EL (cell line): ENCODE data around the gene MRFAP1.
"Not testable (repeated sequence)": the region's sequence is repeated elsewhere in the genome, so short reads cannot be mapped to it uniquely, and the experiment has no call there.

Experiments
- DNase-seq: peaks from one replicate; pipeline ENCODE4 v3.0.0-alpha.2; 2016

MRFAP1 gene

DNA sequence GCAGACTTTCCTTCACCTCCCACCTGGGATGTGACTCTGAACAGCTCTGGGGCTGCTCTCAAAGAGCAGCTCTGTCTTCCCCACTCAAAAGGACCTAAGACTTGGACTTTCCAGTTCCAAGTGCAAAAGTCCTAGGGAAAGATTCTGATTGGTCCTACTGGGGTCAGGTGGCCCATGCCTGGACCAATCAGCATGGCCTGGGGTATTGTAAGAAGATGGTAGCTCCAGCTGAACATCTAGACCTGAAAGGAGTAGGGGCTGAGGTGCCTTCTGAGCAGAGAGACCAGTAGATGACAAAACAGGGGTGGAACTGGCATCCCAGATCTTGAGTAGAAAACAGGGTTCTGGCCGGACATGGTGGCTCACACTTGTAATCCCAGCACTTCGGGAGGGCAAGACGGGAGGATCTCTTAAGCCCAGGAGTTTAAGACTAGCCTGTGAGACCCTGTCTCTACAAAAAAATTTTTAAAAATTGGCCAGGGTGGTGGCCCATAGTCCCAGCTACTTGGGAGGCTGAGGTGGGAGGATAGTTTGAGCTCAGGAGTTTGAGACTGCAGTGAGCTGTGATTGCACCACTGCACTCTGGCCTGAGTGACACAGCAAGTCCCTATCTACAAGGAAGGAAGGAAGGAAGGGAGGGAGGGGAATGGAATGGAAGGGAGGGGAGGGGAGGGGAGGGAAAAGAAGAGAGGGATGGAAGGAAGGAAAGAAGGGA, 27.4 kb upstream of the MRFAP1 start:
- no peak for DNase-seq

GRCh38 chr4:6613676-6614651, 26.5 kb upstream of the MRFAP1 start:
- no peak for DNase-seq

DNA sequence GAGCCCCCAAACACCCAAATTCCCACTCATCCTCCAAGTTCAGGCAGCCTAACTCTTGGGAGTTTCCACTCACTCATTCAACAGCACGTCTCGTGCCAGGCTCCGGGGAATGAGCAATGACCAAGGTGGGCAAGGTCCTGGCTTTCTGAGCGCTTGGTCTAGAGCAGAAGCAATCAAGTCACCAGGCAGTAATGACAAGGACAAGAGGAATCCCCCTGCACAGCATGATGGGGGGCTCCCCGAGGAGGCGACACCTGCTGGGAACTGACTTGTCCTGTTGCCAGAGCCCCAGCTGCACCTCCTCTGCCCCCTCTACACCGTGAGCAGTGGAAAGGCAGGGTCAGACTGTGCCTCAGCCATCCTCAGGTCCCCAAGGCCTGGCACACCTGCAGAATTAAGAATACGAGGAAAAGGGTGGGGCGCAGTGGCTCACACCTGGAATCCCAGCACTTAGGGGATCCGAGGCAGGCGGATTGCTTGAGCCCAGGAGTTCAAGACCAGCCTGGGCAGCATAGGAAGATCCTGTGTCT, 25.7 kb upstream of the MRFAP1 start:
- no peak for DNase-seq

- DNase-seq: no peak
Measured at GRCh38 chr4:6616087-6616995, 24.1 kb upstream of the MRFAP1 start.

- no peak for DNase-seq
Measured at GRCh38 chr4:6617246-6617645, 23.2 kb upstream of the MRFAP1 start.

- DNase-seq: no peak
Measured at GRCh38 chr4:6618386-6619115, 21.9 kb upstream of the MRFAP1 start.

DNA sequence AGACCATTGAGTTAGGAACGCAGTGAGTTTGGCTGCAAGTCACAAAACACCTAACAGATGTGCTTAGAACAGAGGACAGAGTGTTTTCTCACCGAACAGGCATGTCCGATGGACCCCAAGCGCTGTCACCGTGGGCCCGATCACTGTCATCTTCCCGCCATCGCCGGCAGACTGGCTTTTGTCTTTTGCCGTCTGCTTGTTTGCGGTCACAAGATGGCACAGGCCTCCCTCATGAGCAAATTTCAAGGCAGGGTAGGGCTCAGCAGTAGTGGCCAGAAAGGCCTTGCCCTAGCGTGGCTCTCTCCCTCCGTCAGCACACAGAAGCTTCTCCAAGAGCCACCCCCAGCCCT, 21.4 kb upstream of the MRFAP1 start:
- DNase-seq: no peak

- DNase-seq: no peak
Measured at GRCh38 chr4:6619466-6620255, 20.8 kb upstream of the MRFAP1 start.

GRCh38 chr4:6620296-6620695, 20.2 kb upstream of the MRFAP1 start:
- DNase-seq: no peak

GRCh38 chr4:6620891-6621555, 19.5 kb upstream of the MRFAP1 start:
- no peak for DNase-seq

DNA sequence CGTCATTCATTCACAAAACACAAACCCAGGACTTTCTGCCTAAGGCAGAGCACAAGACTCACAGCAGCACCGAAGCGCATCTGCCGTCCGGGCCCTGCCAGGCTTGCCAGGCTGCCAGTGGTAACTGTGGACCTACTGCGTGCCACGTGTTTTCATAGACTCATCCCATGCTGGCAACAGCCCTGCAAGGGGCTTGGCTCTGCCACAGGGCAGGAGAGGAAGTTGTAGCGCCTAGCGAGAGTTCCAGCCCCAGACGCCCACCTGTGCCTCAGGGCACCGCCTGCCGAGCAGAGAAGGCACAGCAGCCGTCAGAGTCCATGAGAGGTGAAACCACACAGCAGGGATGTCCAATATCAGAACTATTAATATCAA, 18.9 kb upstream of the MRFAP1 start:
- DNase-seq: no peak

DNA sequence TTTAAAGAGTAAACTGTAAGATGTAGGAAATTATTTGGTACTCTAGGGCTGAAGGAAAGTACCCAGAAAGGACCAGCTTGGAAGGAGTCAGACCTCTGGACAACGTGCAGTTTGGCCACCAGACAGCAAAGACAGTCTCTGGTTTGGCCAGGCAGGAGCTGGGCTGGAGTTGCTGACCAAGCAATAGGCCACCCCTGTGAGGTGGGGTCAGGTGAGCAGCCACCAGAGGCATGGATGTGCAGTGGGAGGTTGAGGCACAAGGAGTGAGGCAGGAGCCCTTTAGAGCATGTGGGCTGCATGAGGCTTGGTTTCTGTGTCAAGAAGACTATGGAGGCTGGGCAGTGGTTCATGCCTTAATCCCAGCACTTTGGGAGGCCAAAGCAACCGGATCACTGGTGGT, 17.7 kb upstream of the MRFAP1 start:
- no peak for DNase-seq

- no peak for DNase-seq
Measured at GRCh38 chr4:6625256-6625655, 15.2 kb upstream of the MRFAP1 start.

GRCh38 chr4:6626066-6626465, 14.4 kb upstream of the MRFAP1 start:
- DNase-seq: no peak

- no peak for DNase-seq
Measured at GRCh38 chr4:6627832-6628231, 12.7 kb upstream of the MRFAP1 start.

DNA sequence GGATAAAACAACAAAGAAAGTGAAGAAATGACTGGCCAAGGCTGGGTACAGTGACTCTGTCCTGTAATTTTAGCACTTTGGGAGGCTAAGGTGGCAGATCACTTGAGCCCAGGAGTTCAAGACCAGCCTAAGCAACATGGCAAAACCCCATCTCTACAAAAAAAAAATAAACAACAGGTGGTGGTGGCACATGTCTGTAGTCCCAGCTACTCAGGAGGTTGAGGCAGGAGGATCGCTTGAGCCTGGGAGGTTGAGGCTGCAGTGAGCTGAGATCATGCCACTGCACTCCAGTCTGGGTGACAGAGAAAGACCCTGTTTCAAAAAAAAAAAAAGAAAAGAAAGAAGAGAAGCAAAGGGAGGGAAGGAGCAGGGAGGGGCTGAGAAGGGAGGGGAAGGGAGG, 12.0 kb upstream of the MRFAP1 start:
- DNase-seq: not testable (repeated sequence)

- no peak for DNase-seq
Measured at GRCh38 chr4:6632125-6632524, 8.4 kb upstream of the MRFAP1 start.

DNA sequence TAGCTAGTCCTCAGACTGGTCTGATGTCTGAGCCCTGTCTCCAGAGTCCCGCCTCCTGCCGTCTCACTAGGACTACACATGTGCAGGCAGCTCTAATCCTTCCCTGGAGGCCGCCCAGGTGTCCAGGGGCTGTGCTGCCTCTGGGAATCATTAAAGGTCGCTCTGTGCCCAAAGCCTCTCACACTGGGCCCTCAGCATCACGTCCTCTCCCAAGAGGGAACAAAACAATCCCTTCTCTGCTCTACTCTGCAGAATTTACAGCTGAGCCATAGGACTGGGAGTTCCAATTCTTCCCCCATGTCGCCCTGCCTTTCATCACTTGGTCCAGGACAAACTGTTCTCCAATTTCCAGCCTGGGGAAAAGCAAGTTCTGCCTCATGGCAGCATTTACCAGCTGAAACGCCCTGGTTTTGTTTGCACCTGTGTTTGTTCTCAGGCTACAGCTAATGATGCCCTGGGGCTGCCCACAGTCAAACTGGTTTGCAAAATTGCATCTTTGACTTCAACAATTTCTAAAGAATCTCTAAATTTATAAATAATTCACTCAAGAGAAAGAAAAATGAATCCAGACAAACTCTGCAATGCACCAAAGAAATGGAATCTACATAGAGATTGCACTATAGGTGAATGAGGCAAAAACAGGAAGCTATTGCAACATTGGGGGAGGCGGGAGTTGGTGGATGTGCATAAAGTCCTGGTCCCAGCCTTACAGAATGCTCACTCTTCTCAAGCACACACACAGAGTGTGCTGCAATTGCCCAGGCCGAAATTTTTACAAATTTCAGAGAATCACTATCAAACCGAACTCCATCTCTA, 7.2 kb upstream of the MRFAP1 start:
- peak; percentile 18 for DNase-seq

DNA sequence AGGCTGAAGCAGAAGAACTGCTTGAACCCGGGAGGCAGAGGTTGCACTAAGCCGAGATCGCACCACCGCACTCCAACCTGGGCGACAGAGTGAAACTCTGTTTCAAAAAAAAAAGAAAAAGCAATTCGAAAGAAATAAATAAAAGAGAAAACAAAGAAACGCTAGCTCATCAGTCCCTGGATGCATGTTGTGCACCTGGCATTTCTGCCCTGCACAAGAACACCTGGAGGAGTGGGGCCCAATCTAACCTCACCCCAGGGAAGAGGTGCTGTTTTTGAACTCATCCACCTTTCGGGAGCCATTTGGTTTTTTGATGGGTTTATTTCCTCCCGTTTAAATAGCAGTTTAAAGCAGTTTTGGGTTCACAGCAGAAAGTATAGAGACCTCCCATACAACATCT, 5.7 kb upstream of the MRFAP1 start:
- DNase-seq: no peak

DNA sequence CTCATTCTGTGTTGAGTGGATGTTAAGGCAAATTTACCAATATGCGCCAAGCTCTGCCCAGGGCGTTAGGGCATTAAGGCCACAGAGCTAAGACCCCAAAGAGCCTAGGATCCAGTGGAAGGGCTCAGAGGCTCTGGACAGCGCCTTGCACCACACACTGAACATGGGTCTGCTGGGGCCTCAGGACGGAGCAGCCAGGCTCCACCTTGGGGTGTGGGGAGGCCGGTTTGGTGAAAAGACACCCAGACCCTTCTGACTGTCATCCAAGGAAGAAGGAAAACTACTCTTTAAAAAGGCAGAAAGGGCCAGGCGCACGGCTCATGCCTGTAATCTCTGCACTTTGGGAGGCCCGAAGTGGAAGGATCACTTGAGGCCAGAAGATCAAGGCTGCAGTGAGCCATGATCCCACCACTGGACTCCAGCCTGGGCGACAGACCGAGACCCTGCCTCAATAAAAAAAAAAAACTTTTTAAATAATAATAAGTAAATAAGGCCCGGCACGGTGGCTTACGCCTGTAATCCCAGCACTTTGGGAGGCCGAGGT, 1.3 kb upstream of the MRFAP1 start:
- no peak for DNase-seq
